ENCODE results near the gene NRCAM. TPM values are rescaled to one million over a fixed set of nuclear protein-coding genes. Genes with fewer than 3 reads are reported as not detected.

The NRCAM gene
- polyA plus RNA-seq, 3 donors = not detected

GRCh38 chr7:108484137-108484536 lies 27.9 kb upstream of the NRCAM start:
- no peak overlapping the region for H3K27ac Mint-ChIP-seq

GRCh38 chr7:108480311-108480710 lies 24.1 kb upstream of the NRCAM start:
- Histone ChIP-seq H3K36me3 (replicated peaks in 1 of 2; ENCODE audit: control insufficient read depth in 1 of 2, insufficient read depth in 2 of 2, low read length in 2 of 2) (peaks cover 62 to 95% of the 10 kb centered on the region in 2 donors), H3K4me2 (replicated peaks; ENCODE audit: extremely low read depth, low read length, poor library complexity, severe bottlenecking) (no peak overlapping the region), H3K79me2 (ENCODE audit: insufficient read depth, low read length) (no peaks in the 10 kb centered on the region), H2AFZ (ENCODE audit: insufficient read depth, low read depth, low read length, poor library complexity, severe bottlenecking) (no peak overlapping the region), H3K27me3 (ENCODE audit: control insufficient read depth in 2 of 2, insufficient read depth in 2 of 2, low read length in 2 of 2) (no peaks in the 10 kb centered on the region), H3K9ac (ENCODE audit: insufficient read depth, low read length, poor library complexity, severe bottlenecking) (no peak overlapping the region), H3K4me1 (ENCODE audit: control insufficient read depth in 1 of 2, insufficient read depth in 2 of 2, low read length in 2 of 2) (no peaks in the 10 kb centered on the region), H4K20me1 (ENCODE audit: insufficient read depth, low read length) (no peaks in the 10 kb centered on the region), H3K4me3 (replicated peaks in 1 of 3; ENCODE audit: low read depth in 2 of 3, low read length in 3 of 3) (no peak overlapping the region), H3K27ac (ENCODE audit: low read depth in 1 of 2, low read length in 2 of 2) (no peak overlapping the region), H3K9me3 (replicated peaks in 1 of 2; ENCODE audit: control insufficient read depth in 1 of 2, insufficient read depth in 1 of 2, low read length in 2 of 2) (no peaks in the 10 kb centered on the region)
- Mint-ChIP-seq H3K27me3 (ENCODE audit: low read depth in 3 of 3) (no peaks in the 10 kb centered on the region), H3K4me3 (no peak overlapping the region), H3K36me3 (peaks cover 75 to 81% of the 10 kb centered on the region in 2 donors), H3K4me1 (no peaks in the 10 kb centered on the region), H3K27ac (no peak overlapping the region), H3K9me3 (no peaks in the 10 kb centered on the region)
- WGBS (ENCODE audit: insufficient coverage) = 100% methylated on average over 4 of the region's 5 CpGs
- no peak for DNase-seq
- intact Hi-C loops (cut with micrococcal nuclease) = no loop called here
- no peak for TF ChIP-seq CTCF (IDR thresholded peaks at IDR 0.05)

More at GRCh38 chr7:108484137-108484536, 27.9 kb upstream of the NRCAM start:
- no peaks in the 10 kb centered on the region for H3K27me3 ChIP-seq (ENCODE audit: control insufficient read depth in 2 of 2, insufficient read depth in 2 of 2, low read length in 2 of 2)
- no peaks in the 10 kb centered on the region for H3K27me3 Mint-ChIP-seq (ENCODE audit: low read depth in 3 of 3)
- 100% methylated on average over 1 of the region's 1 CpG for WGBS (ENCODE audit: insufficient coverage)
- intact Hi-C loops (cut with micrococcal nuclease) = no loop called here
- no peak for TF ChIP-seq CTCF (IDR thresholded peaks at IDR 0.05)
- no peak overlapping the region for H2AFZ ChIP-seq (ENCODE audit: insufficient read depth, low read depth, low read length, poor library complexity, severe bottlenecking)
- H3K4me3 Mint-ChIP-seq = no peak overlapping the region
- H3K27ac ChIP-seq (ENCODE audit: low read depth in 1 of 2, low read length in 2 of 2) = no peak overlapping the region
- no peaks in the 10 kb centered on the region for H3K4me1 Mint-ChIP-seq
- H4K20me1 ChIP-seq (ENCODE audit: insufficient read depth, low read length) = no peaks in the 10 kb centered on the region
- DNase-seq = no peak
- no peaks in the 10 kb centered on the region for H3K79me2 ChIP-seq (ENCODE audit: insufficient read depth, low read length)
- no peaks in the 10 kb centered on the region for H3K9me3 ChIP-seq (replicated peaks in 1 of 2; ENCODE audit: control insufficient read depth in 1 of 2, insufficient read depth in 1 of 2, low read length in 2 of 2)
- no peak overlapping the region for H3K4me3 ChIP-seq (replicated peaks in 1 of 3; ENCODE audit: low read depth in 2 of 3, low read length in 3 of 3)
- H3K9ac ChIP-seq (ENCODE audit: insufficient read depth, low read length, poor library complexity, severe bottlenecking) = no peak overlapping the region
- peaks cover 44 to 65% of the 10 kb centered on the region in 2 donors for H3K36me3 Mint-ChIP-seq
- no peaks in the 10 kb centered on the region for H3K9me3 Mint-ChIP-seq
- H3K4me1 ChIP-seq (ENCODE audit: control insufficient read depth in 1 of 2, insufficient read depth in 2 of 2, low read length in 2 of 2) = no peaks in the 10 kb centered on the region
- H3K36me3 ChIP-seq (replicated peaks in 1 of 2; ENCODE audit: control insufficient read depth in 1 of 2, insufficient read depth in 2 of 2, low read length in 2 of 2) = peaks cover 61 to 90% of the 10 kb centered on the region in 2 donors
- no peak overlapping the region for H3K4me2 ChIP-seq (replicated peaks; ENCODE audit: extremely low read depth, low read length, poor library complexity, severe bottlenecking)

All from CD14-positive monocyte (primary cell).